WTC11 (cell line): Measurements from ENCODE around the gene TMEM250. TPM values are rescaled to one million over a fixed set of nuclear protein-coding genes. Genes with fewer than 3 reads are reported as not detected.

ENCODE experiments used
- ATAC-seq: fragments of 200-7000 bp; cut with Tn5 transposase; 2 replicates; pipeline ENCODE4 v1.10.0; 2021; ENCODE audit warnings: mild to moderate bottlenecking, moderate library complexity
- CTCF ChIA-PET: fragments of 300-600 bp; sonication (Branson Sonifier 250); formaldehyde crosslinking; loops from one replicate; lab custom pipeline; 2021; ENCODE audit warnings: antibody characterized with exemption; lab: Charles Lee
- POLR2A ChIA-PET: fragments of 350-600 bp; sonication (Branson Sonifier 250); formaldehyde crosslinking; loops from one replicate; lab custom pipeline; 2021; ENCODE audit warnings: antibody characterized with exemption; lab: Charles Lee
- DNase-seq: peaks from one replicate; pipeline ENCODE4 v3.0.0; 2021; ENCODE audit warnings: low spot score
- H3K27ac Mint-ChIP-seq: 2 replicates; pipeline ENCODE4 v1.8.0; 2021; ENCODE audit warnings: mixed read lengths
- H3K27me3 Mint-ChIP-seq: 2 replicates; pipeline ENCODE4 v1.8.0; 2021; ENCODE audit warnings: low read depth, mild to moderate bottlenecking, moderate library complexity, mixed read lengths
- H3K36me3 Mint-ChIP-seq: 2 replicates; pipeline ENCODE4 v1.8.0; 2021; ENCODE audit warnings: mixed read lengths
- H3K4me1 Mint-ChIP-seq: 2 replicates; pipeline ENCODE4 v1.8.0; 2022; ENCODE audit warnings: mixed read lengths
- H3K4me3 Mint-ChIP-seq: 2 replicates; pipeline ENCODE4 v1.8.0; 2021; ENCODE audit warnings: mild to moderate bottlenecking, moderate library complexity, mixed read lengths
- H3K9me3 Mint-ChIP-seq: 2 replicates; pipeline ENCODE4 v1.8.0; 2021; ENCODE audit warnings: mixed read lengths
- CDX4 ChIP-seq: fragments of 250-450 bp; sonication (Bioruptor Pico); IDR thresholded peaks from 2 replicates; pipeline ENCODE4 v1.9.0; 2021; ENCODE audit warnings: moderate library complexity, mild to moderate bottlenecking, inconsistent platforms, borderline replicate concordance
- ELF4 ChIP-seq: sonication (generic); formaldehyde crosslinking; IDR thresholded peaks from 2 replicates; pipeline ENCODE4 v1.8.1; 2022; ENCODE audit warnings: low read depth, mild to moderate bottlenecking, moderate library complexity, missing genetic modification reagents
- ETV6 ChIP-seq: sonication (generic); formaldehyde crosslinking; IDR thresholded peaks from 2 replicates; pipeline ENCODE4 v1.8.1; 2022; ENCODE audit warnings: mild to moderate bottlenecking, missing genetic modification reagents
- MXD4 ChIP-seq: fragments of 250-450 bp; sonication (Bioruptor Pico); IDR thresholded peaks from 2 replicates; pipeline ENCODE4 v1.8.0; 2021; ENCODE audit warnings: mild to moderate bottlenecking, moderate library complexity, borderline replicate concordance
- MYBL2 ChIP-seq: sonication (generic); formaldehyde crosslinking; IDR thresholded peaks from 2 replicates; pipeline ENCODE4 v1.8.1; 2023; ENCODE audit warnings: mild to moderate bottlenecking, moderate library complexity, missing genetic modification reagents
- NFATC4 ChIP-seq: fragments of 250-450 bp; sonication (Bioruptor Pico); IDR thresholded peaks from 2 replicates; pipeline ENCODE4 v1.9.0; 2021; ENCODE audit warnings: mild to moderate bottlenecking
- PREB ChIP-seq: sonication (generic); formaldehyde crosslinking; IDR thresholded peaks from 2 replicates; pipeline ENCODE4 v1.8.1; 2022; ENCODE audit warnings: mild to moderate bottlenecking, missing genetic modification reagents, moderate library complexity, borderline replicate concordance
- USF2 ChIP-seq: sonication (generic); formaldehyde crosslinking; IDR thresholded peaks from 2 replicates; pipeline ENCODE4 v1.8.1; 2023; ENCODE audit warnings: mild to moderate bottlenecking, missing genetic modification reagents, moderate library complexity
- ZMAT4 ChIP-seq: fragments of 250-450 bp; sonication (Bioruptor Pico); IDR thresholded peaks from 2 replicates; pipeline ENCODE4 v1.9.0; 2021; ENCODE audit warnings: mild to moderate bottlenecking
- total RNA-seq: library from RNA; stranded (reverse); gene quantifications from 3 replicates; pipeline ENCODE4 v1.2.3, GENCODE V29; 2021
- TF ChIP-seq, protein P1 (sequence below): fragments of 250-450 bp; sonication (Bioruptor Pico); IDR thresholded peaks from 2 replicates; pipeline ENCODE4 v1.9.0; 2021; ENCODE audit warnings: mild to moderate bottlenecking, borderline replicate concordance
- TF ChIP-seq, protein P2 (sequence below): sonication (generic); formaldehyde crosslinking; IDR thresholded peaks from 2 replicates; pipeline ENCODE4 v1.8.1; 2022; ENCODE audit warnings: low read depth, mild to moderate bottlenecking, moderate library complexity, missing genetic modification reagents, borderline replicate concordance
- TF ChIP-seq, protein P3 (sequence below): sonication (generic); formaldehyde crosslinking; IDR thresholded peaks from 2 replicates; pipeline ENCODE4 v1.8.0; 2023; ENCODE audit warnings: missing genetic modification reagents, mild to moderate bottlenecking, borderline replicate concordance

The TMEM250 gene
- total RNA-seq, 1 experiment from 2014 or later: 39.4 TPM

DNA sequence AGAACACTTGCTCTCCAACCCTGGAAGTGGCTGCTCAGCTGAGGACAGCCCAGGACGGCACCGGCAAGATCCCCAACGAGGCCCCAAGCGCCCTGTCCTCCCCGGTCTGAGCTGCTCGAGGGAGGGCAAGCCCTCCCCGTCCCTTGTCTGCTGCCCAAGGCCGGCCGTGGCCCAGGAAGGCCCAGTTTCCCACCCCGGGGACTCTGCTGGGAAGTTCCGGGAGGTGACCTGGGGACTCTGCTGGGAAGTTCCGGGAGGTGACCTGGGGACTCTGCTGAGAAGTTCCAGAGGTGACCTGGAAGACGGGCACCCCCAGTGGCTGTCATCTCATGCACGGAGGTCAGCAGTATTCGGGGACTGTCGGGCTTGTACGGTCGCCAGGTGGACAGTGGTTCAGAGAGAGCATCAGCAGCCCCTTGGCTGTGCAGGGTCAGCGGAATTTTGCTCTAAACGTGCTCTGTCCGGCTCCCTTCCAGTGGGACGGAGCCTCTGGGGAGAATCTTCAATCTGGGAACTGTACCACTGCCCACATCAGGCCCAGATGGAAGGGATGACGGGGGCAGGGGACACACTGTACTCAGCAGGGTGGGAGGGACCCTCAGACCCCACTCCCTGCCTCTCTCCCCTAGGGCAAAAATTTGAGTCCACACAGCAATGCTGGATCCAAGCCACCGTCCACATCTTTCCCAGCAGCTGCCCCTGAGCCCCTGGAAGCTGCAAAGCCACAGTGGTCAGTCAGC, 30.8 kb downstream of the TMEM250 start:
- H3K4me1 Mint-ChIP-seq: peaks cover 22% of the 10 kb centered on the region
- H3K36me3 Mint-ChIP-seq: no peaks in the 10 kb centered on the region
- CTCF ChIA-PET: interaction anchor here (0.7 to 1.7 kb wide), 4 partner anchors 8 to 120 kb away, joined by 3 to 6 read pairs (median 3); no protein-coding TSS in a partner anchor
- no peak for TF ChIP-seq ZMAT4
- TF ChIP-seq MYBL2 (CRISPR knock-in tag): no peak
- TF ChIP-seq USF2: no peak
- TF ChIP-seq, protein P1, sequence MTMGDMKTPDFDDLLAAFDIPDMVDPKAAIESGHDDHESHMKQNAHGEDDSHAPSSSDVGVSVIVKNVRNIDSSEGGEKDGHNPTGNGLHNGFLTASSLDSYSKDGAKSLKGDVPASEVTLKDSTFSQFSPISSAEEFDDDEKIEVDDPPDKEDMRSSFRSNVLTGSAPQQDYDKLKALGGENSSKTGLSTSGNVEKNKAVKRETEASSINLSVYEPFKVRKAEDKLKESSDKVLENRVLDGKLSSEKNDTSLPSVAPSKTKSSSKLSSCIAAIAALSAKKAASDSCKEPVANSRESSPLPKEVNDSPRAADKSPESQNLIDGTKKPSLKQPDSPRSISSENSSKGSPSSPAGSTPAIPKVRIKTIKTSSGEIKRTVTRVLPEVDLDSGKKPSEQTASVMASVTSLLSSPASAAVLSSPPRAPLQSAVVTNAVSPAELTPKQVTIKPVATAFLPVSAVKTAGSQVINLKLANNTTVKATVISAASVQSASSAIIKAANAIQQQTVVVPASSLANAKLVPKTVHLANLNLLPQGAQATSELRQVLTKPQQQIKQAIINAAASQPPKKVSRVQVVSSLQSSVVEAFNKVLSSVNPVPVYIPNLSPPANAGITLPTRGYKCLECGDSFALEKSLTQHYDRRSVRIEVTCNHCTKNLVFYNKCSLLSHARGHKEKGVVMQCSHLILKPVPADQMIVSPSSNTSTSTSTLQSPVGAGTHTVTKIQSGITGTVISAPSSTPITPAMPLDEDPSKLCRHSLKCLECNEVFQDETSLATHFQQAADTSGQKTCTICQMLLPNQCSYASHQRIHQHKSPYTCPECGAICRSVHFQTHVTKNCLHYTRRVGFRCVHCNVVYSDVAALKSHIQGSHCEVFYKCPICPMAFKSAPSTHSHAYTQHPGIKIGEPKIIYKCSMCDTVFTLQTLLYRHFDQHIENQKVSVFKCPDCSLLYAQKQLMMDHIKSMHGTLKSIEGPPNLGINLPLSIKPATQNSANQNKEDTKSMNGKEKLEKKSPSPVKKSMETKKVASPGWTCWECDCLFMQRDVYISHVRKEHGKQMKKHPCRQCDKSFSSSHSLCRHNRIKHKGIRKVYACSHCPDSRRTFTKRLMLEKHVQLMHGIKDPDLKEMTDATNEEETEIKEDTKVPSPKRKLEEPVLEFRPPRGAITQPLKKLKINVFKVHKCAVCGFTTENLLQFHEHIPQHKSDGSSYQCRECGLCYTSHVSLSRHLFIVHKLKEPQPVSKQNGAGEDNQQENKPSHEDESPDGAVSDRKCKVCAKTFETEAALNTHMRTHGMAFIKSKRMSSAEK: no peak
- TF ChIP-seq NFATC4 (CRISPR knock-in tag): no peak
- TF ChIP-seq, protein P2, sequence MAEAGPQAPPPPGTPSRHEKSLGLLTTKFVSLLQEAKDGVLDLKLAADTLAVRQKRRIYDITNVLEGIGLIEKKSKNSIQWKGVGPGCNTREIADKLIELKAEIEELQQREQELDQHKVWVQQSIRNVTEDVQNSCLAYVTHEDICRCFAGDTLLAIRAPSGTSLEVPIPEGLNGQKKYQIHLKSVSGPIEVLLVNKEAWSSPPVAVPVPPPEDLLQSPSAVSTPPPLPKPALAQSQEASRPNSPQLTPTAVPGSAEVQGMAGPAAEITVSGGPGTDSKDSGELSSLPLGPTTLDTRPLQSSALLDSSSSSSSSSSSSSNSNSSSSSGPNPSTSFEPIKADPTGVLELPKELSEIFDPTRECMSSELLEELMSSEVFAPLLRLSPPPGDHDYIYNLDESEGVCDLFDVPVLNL (CRISPR knock-in tag): no peak
- TF ChIP-seq MXD4 (CRISPR knock-in tag): no peak
- no peak for TF ChIP-seq PREB
- TF ChIP-seq CDX4: no peak
- TF ChIP-seq ETV6: no peak
- TF ChIP-seq, protein P3, sequence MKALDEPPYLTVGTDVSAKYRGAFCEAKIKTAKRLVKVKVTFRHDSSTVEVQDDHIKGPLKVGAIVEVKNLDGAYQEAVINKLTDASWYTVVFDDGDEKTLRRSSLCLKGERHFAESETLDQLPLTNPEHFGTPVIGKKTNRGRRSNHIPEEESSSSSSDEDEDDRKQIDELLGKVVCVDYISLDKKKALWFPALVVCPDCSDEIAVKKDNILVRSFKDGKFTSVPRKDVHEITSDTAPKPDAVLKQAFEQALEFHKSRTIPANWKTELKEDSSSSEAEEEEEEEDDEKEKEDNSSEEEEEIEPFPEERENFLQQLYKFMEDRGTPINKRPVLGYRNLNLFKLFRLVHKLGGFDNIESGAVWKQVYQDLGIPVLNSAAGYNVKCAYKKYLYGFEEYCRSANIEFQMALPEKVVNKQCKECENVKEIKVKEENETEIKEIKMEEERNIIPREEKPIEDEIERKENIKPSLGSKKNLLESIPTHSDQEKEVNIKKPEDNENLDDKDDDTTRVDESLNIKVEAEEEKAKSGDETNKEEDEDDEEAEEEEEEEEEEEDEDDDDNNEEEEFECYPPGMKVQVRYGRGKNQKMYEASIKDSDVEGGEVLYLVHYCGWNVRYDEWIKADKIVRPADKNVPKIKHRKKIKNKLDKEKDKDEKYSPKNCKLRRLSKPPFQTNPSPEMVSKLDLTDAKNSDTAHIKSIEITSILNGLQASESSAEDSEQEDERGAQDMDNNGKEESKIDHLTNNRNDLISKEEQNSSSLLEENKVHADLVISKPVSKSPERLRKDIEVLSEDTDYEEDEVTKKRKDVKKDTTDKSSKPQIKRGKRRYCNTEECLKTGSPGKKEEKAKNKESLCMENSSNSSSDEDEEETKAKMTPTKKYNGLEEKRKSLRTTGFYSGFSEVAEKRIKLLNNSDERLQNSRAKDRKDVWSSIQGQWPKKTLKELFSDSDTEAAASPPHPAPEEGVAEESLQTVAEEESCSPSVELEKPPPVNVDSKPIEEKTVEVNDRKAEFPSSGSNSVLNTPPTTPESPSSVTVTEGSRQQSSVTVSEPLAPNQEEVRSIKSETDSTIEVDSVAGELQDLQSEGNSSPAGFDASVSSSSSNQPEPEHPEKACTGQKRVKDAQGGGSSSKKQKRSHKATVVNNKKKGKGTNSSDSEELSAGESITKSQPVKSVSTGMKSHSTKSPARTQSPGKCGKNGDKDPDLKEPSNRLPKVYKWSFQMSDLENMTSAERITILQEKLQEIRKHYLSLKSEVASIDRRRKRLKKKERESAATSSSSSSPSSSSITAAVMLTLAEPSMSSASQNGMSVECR (CRISPR knock-in tag): no peak
- no peak for TF ChIP-seq ELF4 (CRISPR knock-in tag)
- DNase-seq (no peak), ATAC-seq (no peak)
- no peak overlapping the region for H3K27ac Mint-ChIP-seq
- no peak overlapping the region for H3K4me3 Mint-ChIP-seq
- POLR2A ChIA-PET: no interaction called here
- H3K9me3 Mint-ChIP-seq: no peaks in the 10 kb centered on the region
- peaks cover 3% of the 10 kb centered on the region for H3K27me3 Mint-ChIP-seq
